ENCODE data around the gene MYO3B.

DNA sequence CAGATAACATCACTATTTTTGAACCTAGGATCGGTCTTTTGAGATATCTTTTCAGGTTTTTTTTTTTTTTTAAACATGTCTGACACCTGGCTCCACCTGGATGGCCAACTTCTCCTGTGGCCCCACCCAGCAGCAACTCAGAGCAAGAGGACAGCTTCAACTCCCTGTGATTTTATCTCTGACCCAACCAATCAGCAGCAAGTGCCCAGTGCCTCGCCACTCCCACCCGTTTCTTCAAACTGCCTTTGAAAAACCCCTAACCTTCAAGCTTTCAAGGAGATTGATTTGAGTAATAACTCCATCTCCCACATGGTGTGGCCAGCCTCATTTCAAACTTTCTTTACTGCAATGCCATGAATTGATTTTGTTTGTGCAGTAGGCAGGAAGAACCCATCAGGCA, 19.0 kb downstream of the MYO3B start:
- no peak for TF ChIP-seq GATA2 (IDR thresholded peaks at IDR 0.05; ENCODE audit: low read depth, low read length)
- TF ChIP-seq GATA3 (IDR thresholded peaks at IDR 0.05; ENCODE audit: low read depth, low read length): no peak
